COLO829 (cell line): ENCODE results near the gene MPO.
A peak's percentile ranks its signal among the peaks of the same experiment; 100 is the strongest.

Experiments used
- DNase-seq: peaks from one replicate; pipeline ENCODE4 v3.0.0; 2012; ENCODE audit warnings: low spot score

MPO gene

GRCh38 chr17:58279016-58279711 is 1.6 kb downstream of the MPO start:
- no peak for DNase-seq

- no peak for DNase-seq
These were observed 2.1 kb downstream of the MPO start for GRCh38 chr17:58278661-58279015.

GRCh38 chr17:58277802-58278595 is 2.7 kb downstream of the MPO start:
- no peak for DNase-seq

GRCh38 chr17:58277107-58277801 is 3.5 kb downstream of the MPO start:
- DNase-seq, result peak; percentile 49

GRCh38 chr17:58276423-58276822 is 4.3 kb downstream of the MPO start:
- DNase-seq, result no peak

GRCh38 chr17:58275417-58275816 is 5.3 kb downstream of the MPO start:
- no peak for DNase-seq

- DNase-seq, result no peak
These were observed 7.2 kb downstream of the MPO start for GRCh38 chr17:58273453-58274104.

- DNase-seq, result no peak
These were observed 8.1 kb downstream of the MPO start for GRCh38 chr17:58272367-58273280.

GRCh38 chr17:58271216-58271931 is 9.4 kb downstream of the MPO start:
- no peak for DNase-seq

GRCh38 chr17:58270476-58271215 is 10.1 kb downstream of the MPO start:
- DNase-seq, result no peak

- DNase-seq, result no peak
These were observed 11.0 kb downstream of the MPO start for GRCh38 chr17:58269557-58270291.

- no peak for DNase-seq
These were observed 11.8 kb downstream of the MPO start for GRCh38 chr17:58268774-58269556.

- no peak for DNase-seq
These were observed 12.4 kb downstream of the MPO start for GRCh38 chr17:58268326-58268725.

GRCh38 chr17:58267347-58268324 is 13.1 kb downstream of the MPO start:
- DNase-seq, result no peak

- DNase-seq, result no peak
These were observed 14.5 kb downstream of the MPO start for GRCh38 chr17:58265902-58266875.

- no peak for DNase-seq
These were observed 15.5 kb downstream of the MPO start for GRCh38 chr17:58265271-58265670.
